Peyer's patch (tissue), 4 donors: ENCODE data around the gene SYT9.

Source experiments
- POLR2A ChIP-seq, 2 donors: fragments of 450-650 bp; IDR thresholded peaks; one replicate each; pipeline ENCODE4 v1.5.1; 2017; ENCODE audit warnings: antibody characterized with exemption in 2 of 2, mild to moderate bottlenecking in 2 of 2, moderate library complexity in 2 of 2
- TF ChIP-seq, protein P1 (sequence below), 6 experiments: fragments of 450-650 bp in 4 of 6; fragments of 200-600 bp in 2 of 6; sonication (generic) in 1 of 6; IDR thresholded peaks; one replicate each; pipeline ENCODE4 v1.5.1; 2017 to 2019; ENCODE audit warnings: antibody characterized with exemption in 6 of 6, mild to moderate bottlenecking in 3 of 6, moderate library complexity in 1 of 6

DNA sequence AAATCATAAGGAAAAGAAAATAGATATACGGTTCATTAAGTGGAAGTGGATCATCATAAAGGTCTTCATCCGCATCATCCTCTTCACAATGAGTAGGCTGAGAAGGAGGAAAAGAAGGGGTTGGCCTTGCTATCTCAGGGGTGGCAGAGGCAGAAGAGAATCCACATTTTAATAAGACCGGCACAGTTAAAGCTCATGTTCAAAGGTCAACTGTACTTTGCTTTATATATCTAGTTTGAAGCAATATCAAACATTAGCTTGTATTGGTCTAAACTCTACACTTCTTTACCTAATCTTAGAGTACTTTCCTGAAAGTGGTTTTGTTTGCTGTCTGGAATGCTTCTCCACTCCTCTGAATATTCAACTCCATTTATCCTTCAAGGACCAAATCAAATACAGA is 256.4 kb downstream of the SYT9 start:
- TF ChIP-seq, protein P1, sequence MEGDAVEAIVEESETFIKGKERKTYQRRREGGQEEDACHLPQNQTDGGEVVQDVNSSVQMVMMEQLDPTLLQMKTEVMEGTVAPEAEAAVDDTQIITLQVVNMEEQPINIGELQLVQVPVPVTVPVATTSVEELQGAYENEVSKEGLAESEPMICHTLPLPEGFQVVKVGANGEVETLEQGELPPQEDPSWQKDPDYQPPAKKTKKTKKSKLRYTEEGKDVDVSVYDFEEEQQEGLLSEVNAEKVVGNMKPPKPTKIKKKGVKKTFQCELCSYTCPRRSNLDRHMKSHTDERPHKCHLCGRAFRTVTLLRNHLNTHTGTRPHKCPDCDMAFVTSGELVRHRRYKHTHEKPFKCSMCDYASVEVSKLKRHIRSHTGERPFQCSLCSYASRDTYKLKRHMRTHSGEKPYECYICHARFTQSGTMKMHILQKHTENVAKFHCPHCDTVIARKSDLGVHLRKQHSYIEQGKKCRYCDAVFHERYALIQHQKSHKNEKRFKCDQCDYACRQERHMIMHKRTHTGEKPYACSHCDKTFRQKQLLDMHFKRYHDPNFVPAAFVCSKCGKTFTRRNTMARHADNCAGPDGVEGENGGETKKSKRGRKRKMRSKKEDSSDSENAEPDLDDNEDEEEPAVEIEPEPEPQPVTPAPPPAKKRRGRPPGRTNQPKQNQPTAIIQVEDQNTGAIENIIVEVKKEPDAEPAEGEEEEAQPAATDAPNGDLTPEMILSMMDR (IDR thresholded peaks at IDR 0.05), result no peak
- no peak for TF ChIP-seq POLR2A (IDR thresholded peaks at IDR 0.05)
